Transverse colon (tissue), 3 donors: Measurements from ENCODE around the gene GRM7.

ENCODE experiments used
- CTCF ChIP-seq, 5 experiments: fragments of 200-600 bp in 3 of 5; fragments of 450-650 bp in 2 of 5; sonication (generic) in 3 of 5; IDR thresholded peaks; 1 replicate in 2 of 5; 2 replicates in 3 of 5; pipeline ENCODE4 v1.5.1; 2016 to 2017; ENCODE audit warnings: antibody characterized with exemption in 5 of 5, inconsistent platforms in 3 of 5, mild to moderate bottlenecking in 2 of 5, moderate library complexity in 1 of 5
- EP300 ChIP-seq: sonication (generic); formaldehyde crosslinking; IDR thresholded peaks from one replicate; pipeline ENCODE4 v1.6.1; 2017; ENCODE audit warnings: antibody characterized with exemption, low read depth

GRCh38 chr3:7382293-7383010, 521.5 kb downstream of the GRM7 start:
- TF ChIP-seq CTCF (IDR thresholded peaks at IDR 0.05): no peak
- no peak for TF ChIP-seq EP300
